ENCODE measurements around the gene PAM. TPM values are rescaled to one million over a fixed set of nuclear protein-coding genes. Genes with fewer than 3 reads are reported as not detected.

Gene PAM
- total and polyA plus RNA-seq, 2 donors (not counting 3 experiments of a cell fraction or from before 2014, with no cell fraction given), result 118 to 176 TPM

DNA sequence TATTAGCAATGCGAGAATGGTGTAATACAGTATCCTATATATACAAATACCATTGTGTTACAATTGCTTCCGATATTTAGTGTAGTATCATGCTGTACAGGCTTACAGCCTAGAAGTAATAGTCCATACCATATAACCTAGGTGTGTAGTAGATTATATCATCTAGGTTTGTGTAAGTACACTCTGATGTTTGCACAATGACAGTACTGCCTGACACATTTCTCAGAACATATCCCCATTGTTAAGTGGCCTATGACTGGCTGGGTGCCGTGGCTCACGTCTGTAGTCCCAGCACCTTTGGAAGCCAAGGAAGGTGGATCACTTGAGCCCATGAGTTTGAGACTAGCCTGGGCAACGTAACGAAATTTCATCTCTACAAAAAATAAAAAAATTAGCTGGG is 124.6 kb downstream of the PAM start:
- Histone ChIP-seq H3K36me3 (ENCODE audit: control insufficient read depth in 2 of 2, extremely low read depth in 1 of 2, insufficient read depth in 2 of 2, low read length in 2 of 2) (peaks cover 0 to 1% of the 10 kb centered on the region in 2 experiments), H3K4me1 (ENCODE audit: control insufficient read depth, extremely low read depth, insufficient read depth, low read length) (no peaks in the 10 kb centered on the region), H2AFZ (ENCODE audit: low read depth, low read length) (no peak overlapping the region), H3K9ac (replicated peaks; ENCODE audit: extremely low read depth, insufficient read depth, low read length) (no peak overlapping the region), H3K4me2 (ENCODE audit: insufficient read depth, low read length) (no peak overlapping the region), H4K20me1 (replicated peaks; ENCODE audit: control insufficient read depth, extremely low read depth, insufficient read depth, low read length) (no peaks in the 10 kb centered on the region), H3K9me1 (replicated peaks; ENCODE audit: control insufficient read depth, extremely low read depth, insufficient read depth, low read length) (no peaks in the 10 kb centered on the region), H3K4me3 (replicated peaks in 1 of 3; ENCODE audit: insufficient read depth in 1 of 3, low read depth in 1 of 3, low read length in 3 of 3) (no peak overlapping the region), H3K27me3 (ENCODE audit: control insufficient read depth in 2 of 2, insufficient read depth in 2 of 2, low read length in 2 of 2) (no peaks in the 10 kb centered on the region), H3K9me3 (replicated peaks; ENCODE audit: control insufficient read depth, insufficient read depth, low read length) (no peaks in the 10 kb centered on the region), H3K27ac (ENCODE audit: insufficient read depth, low read depth, low read length) (no peak overlapping the region), H3K79me2 (ENCODE audit: control insufficient read depth, insufficient read depth, low read length) (no peaks in the 10 kb centered on the region)
- dilution Hi-C loops (cut with MboI; ENCODE audit: extremely low pct_ligation_motif_present, low sequenced_read_pairs) (no loop called here), intact Hi-C loops (cut with micrococcal nuclease) (no loop called here)
- CTCF ChIA-PET, result no interaction called here
- no peak for DNase-seq (ENCODE audit: low read depth, low spot score)
- BruUV-seq (replicated peaks), result no TSS peak
- POLR2A ChIA-PET, result no interaction called here
- TF ChIP-seq EZH2 (IDR thresholded peaks at IDR 0.05; ENCODE audit: borderline replicate concordance, low read depth, low read length, severe bottlenecking) (no peak), FOS (IDR thresholded peaks at IDR 0.05; ENCODE audit: borderline replicate concordance, insufficient read depth, low read length) (no peak), GATA2 (IDR thresholded peaks at IDR 0.05; ENCODE audit: insufficient read depth, insufficient read length, low read depth, low read length) (no peak), POLR2A (IDR thresholded peaks at IDR 0.05; ENCODE audit: low read depth, low read length) (no peak), MYC (IDR thresholded peaks at IDR 0.05; ENCODE audit: low read depth, low read length) (no peak), POLR2AphosphoS5 (IDR thresholded peaks at IDR 0.05; ENCODE audit: insufficient read depth, low read depth, low read length) (no peak), JUN (IDR thresholded peaks at IDR 0.05; ENCODE audit: borderline replicate concordance, insufficient read depth, insufficient read length, low read depth) (no peak)
- TF ChIP-seq, protein P1, sequence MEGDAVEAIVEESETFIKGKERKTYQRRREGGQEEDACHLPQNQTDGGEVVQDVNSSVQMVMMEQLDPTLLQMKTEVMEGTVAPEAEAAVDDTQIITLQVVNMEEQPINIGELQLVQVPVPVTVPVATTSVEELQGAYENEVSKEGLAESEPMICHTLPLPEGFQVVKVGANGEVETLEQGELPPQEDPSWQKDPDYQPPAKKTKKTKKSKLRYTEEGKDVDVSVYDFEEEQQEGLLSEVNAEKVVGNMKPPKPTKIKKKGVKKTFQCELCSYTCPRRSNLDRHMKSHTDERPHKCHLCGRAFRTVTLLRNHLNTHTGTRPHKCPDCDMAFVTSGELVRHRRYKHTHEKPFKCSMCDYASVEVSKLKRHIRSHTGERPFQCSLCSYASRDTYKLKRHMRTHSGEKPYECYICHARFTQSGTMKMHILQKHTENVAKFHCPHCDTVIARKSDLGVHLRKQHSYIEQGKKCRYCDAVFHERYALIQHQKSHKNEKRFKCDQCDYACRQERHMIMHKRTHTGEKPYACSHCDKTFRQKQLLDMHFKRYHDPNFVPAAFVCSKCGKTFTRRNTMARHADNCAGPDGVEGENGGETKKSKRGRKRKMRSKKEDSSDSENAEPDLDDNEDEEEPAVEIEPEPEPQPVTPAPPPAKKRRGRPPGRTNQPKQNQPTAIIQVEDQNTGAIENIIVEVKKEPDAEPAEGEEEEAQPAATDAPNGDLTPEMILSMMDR (IDR thresholded peaks at IDR 0.05; ENCODE audit: extremely low read depth in 1 of 2, insufficient read depth in 1 of 2, low read depth in 1 of 2, low read length in 2 of 2), result no peak
- TF ChIP-seq, protein P2, sequence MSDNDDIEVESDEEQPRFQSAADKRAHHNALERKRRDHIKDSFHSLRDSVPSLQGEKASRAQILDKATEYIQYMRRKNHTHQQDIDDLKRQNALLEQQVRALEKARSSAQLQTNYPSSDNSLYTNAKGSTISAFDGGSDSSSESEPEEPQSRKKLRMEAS (IDR thresholded peaks at IDR 0.05; ENCODE audit: insufficient read depth, insufficient read length), result no peak
- no peak for FAIRE-seq
